Liver (tissue), 9 donors: Measurements from ENCODE around the gene NFATC4. TPM values are rescaled to one million over a fixed set of nuclear protein-coding genes. Genes with fewer than 3 reads are reported as not detected.

Experiments
- DNase-seq: peaks from one replicate; pipeline ENCODE4 v3.0.0-alpha.2; 2017; ENCODE audit warnings: low spot score
- H3K27ac ChIP-seq, 2 donors: one replicate each; pipeline ENCODE4 v1.7.0; 2013; ENCODE audit warnings: inconsistent platforms in 2 of 2, low read length in 2 of 2, control low read depth in 1 of 2, low read depth in 1 of 2, mild to moderate bottlenecking in 1 of 2
- H3K27me3 ChIP-seq, 4 donors: one replicate each; pipeline versions ENCODE4 v1.6.1 to v1.7.0; 2013; ENCODE audit warnings: low read length in 3 of 4, inconsistent platforms in 1 of 4, mild to moderate bottlenecking in 1 of 4, moderate library complexity in 1 of 4; ENCODE audit not compliant: control insufficient read depth in 4 of 4, insufficient read depth in 4 of 4
- H3K36me3 ChIP-seq, 4 donors: one replicate each; pipeline versions ENCODE4 v1.6.1 to v1.7.0; 2013; ENCODE audit warnings: low read length in 3 of 4, mild to moderate bottlenecking in 3 of 4, low read depth in 1 of 4, moderate library complexity in 1 of 4; ENCODE audit not compliant: control insufficient read depth in 4 of 4, insufficient read depth in 3 of 4
- H3K4me1 ChIP-seq, 4 donors: one replicate each; pipeline versions ENCODE4 v1.6.1 to v1.7.0; 2013; ENCODE audit warnings: low read length in 3 of 4, mild to moderate bottlenecking in 3 of 4, moderate library complexity in 1 of 4; ENCODE audit not compliant: control insufficient read depth in 4 of 4, insufficient read depth in 4 of 4
- H3K4me3 ChIP-seq, 3 donors: one replicate each; pipeline versions ENCODE4 v1.6.1 to v1.7.0; 2013; ENCODE audit warnings: low read length in 3 of 3, control low read depth in 1 of 3, low read depth in 1 of 3, mild to moderate bottlenecking in 1 of 3
- H3K9ac ChIP-seq, 2 donors: one replicate each; pipeline ENCODE4 v1.7.0; 2013; ENCODE audit warnings: low read length in 2 of 2, mild to moderate bottlenecking in 2 of 2, moderate library complexity in 2 of 2, control low read depth in 1 of 2, low read depth in 1 of 2
- H3K9me3 ChIP-seq, 4 donors: one replicate each; pipeline versions ENCODE4 v1.6.1 to v1.7.0; 2013; ENCODE audit warnings: low read length in 3 of 4; ENCODE audit not compliant: control insufficient read depth in 4 of 4
- EGR1 ChIP-seq, 2 donors: IDR thresholded peaks; 2 replicates each; pipeline ENCODE4 v1.6.1; 2016 to 2018; ENCODE audit warnings: antibody characterized with exemption in 2 of 2, low read depth in 2 of 2
- FOXA1 ChIP-seq: IDR thresholded peaks from 2 replicates; pipeline ENCODE4 v1.6.1; 2016; ENCODE audit warnings: antibody characterized with exemption
- FOXA2 ChIP-seq: IDR thresholded peaks from 2 replicates; pipeline ENCODE4 v1.6.1; 2016; ENCODE audit warnings: antibody characterized with exemption
- GABPA ChIP-seq, 2 donors: IDR thresholded peaks in 1 of 2; conservative IDR thresholded peaks in 1 of 2; 2 replicates each; pipeline ENCODE4 v1.6.1; 2016; ENCODE audit warnings: antibody characterized with exemption in 2 of 2, mild to moderate bottlenecking in 1 of 2, moderate library complexity in 1 of 2
- HNF4A ChIP-seq, 2 donors: conservative IDR thresholded peaks; 2 replicates each; pipeline ENCODE4 v1.6.1; 2016; ENCODE audit warnings: antibody characterized with exemption in 2 of 2, mild to moderate bottlenecking in 2 of 2
- HNF4G ChIP-seq: IDR thresholded peaks from 2 replicates; pipeline ENCODE4 v1.6.1; 2016; ENCODE audit warnings: antibody characterized with exemption
- JUND ChIP-seq, 2 donors: IDR thresholded peaks; 2 replicates each; pipeline ENCODE4 v1.6.1; 2016; ENCODE audit warnings: antibody characterized with exemption in 2 of 2
- NR2F2 ChIP-seq: IDR thresholded peaks from 2 replicates; pipeline ENCODE4 v1.6.1; 2016; ENCODE audit warnings: antibody characterized with exemption
- RAD21 ChIP-seq, 2 donors: IDR thresholded peaks; 2 replicates each; pipeline ENCODE4 v1.6.1; 2016; ENCODE audit warnings: antibody characterized with exemption in 2 of 2, mild to moderate bottlenecking in 2 of 2
- RXRA ChIP-seq, 2 donors: IDR thresholded peaks; 2 replicates each; pipeline ENCODE4 v1.6.1; 2017 to 2018; ENCODE audit warnings: antibody characterized with exemption in 2 of 2, mild to moderate bottlenecking in 1 of 2
- SP1 ChIP-seq: IDR thresholded peaks from 2 replicates; pipeline ENCODE4 v1.6.1; 2018; ENCODE audit warnings: antibody characterized with exemption, mild to moderate bottlenecking
- TAF1 ChIP-seq: conservative IDR thresholded peaks from 2 replicates; pipeline ENCODE4 v1.6.1; 2016; ENCODE audit warnings: antibody characterized with exemption, mild to moderate bottlenecking
- YY1 ChIP-seq: IDR thresholded peaks from 2 replicates; pipeline ENCODE4 v1.6.1; 2016; ENCODE audit warnings: antibody characterized with exemption, mild to moderate bottlenecking
- WGBS: extraction: QIAGEN DNeasy Blood & Tissue Kit; methylation state at CpG from one replicate; pipeline ENCODE4 v1.1.7; 2013; 5-methylcytosine and 5-hydroxymethylcytosine counted together
- polyA plus RNA-seq, 2 donors: library from polyadenylated mRNA; stranded (reverse) in 1 of 2; unstranded in 1 of 2; fragments of 200-250 nt in 1 of 2; fragments of >200 nt in 1 of 2; fragmentation: Nextera tagmentation in 1 of 2; extraction: Ambion mirVana in 1 of 2; gene quantifications; one replicate each; pipeline versions ENCODE4 v1.2.1 to v1.2.3, GENCODE V29; 2013 to 2015
- total RNA-seq, 2 donors: library from RNA; depleted of rRNA; stranded (reverse); fragments of >200 nt; gene quantifications; one replicate each; pipeline ENCODE4 v1.2.3, GENCODE V29; 2014
- TF ChIP-seq, protein P1 (sequence below): fragments of 150-350 bp; IDR thresholded peaks from 2 replicates; pipeline ENCODE4 v1.5.1; 2017; ENCODE audit warnings: improper control_type of control experiment, low read depth, low read length; ENCODE audit not compliant: missing input control
- TF ChIP-seq, protein P2 (sequence below): IDR thresholded peaks from 2 replicates; pipeline ENCODE4 v1.6.1; 2016; ENCODE audit warnings: antibody characterized with exemption
- TF ChIP-seq, protein P3 (sequence below): IDR thresholded peaks from 2 replicates; pipeline ENCODE4 v1.6.1; 2016; ENCODE audit warnings: antibody characterized with exemption, mild to moderate bottlenecking
- TF ChIP-seq, protein P4 (sequence below): IDR thresholded peaks from 2 replicates; pipeline ENCODE4 v1.6.1; 2016; ENCODE audit warnings: antibody characterized with exemption
- TF ChIP-seq, protein P5 (sequence below): IDR thresholded peaks from 2 replicates; pipeline ENCODE4 v1.6.1; 2016; ENCODE audit warnings: antibody characterized with exemption
- donor health status: healthy.
- donor health status: healthy.
- donor health status: healthy.
- donor health status: healthy.
- donor health status: healthy.

NFATC4 gene
- total and polyA plus RNA-seq, 4 donors: 1.0 to 3.6 (median 1.8) TPM

DNA sequence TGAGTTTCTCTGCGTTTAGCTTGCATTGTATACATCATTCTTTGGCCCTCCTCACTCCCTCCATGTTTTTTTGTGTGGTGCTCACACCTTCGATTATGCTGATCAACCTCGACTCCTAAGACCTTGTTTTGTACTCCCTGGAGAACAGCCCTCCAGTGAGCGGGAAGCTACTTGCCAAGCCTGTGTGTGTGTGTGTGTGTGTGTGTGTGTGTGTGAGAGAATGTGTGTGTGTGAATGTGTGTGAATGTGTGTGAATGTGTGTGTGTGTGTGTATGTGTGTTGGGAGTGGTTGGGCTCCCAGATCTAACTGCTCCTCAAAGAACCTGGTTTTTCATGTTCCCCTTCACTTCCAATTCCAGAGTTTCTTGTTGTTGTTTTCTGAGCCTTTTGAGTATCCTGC lies 36.8 kb downstream of the NFATC4 start:
- Histone ChIP-seq H3K9me3 (no peaks in the 10 kb centered on the region), H3K4me1 (peaks cover 0 to 31% (median 22%) of the 10 kb centered on the region in 4 donors), H3K27ac (no peak overlapping the region), H3K36me3 (peaks cover 0 to 4% (median 0%) of the 10 kb centered on the region in 4 donors), H3K9ac (no peak overlapping the region), H3K27me3 (no peaks in the 10 kb centered on the region), H3K4me3 (no peak overlapping the region)
- DNase-seq: no peak
- 85% methylated on average over 4 of the region's 4 CpGs for WGBS
- TF ChIP-seq HNF4G (no peak), FOXA1 (no peak), FOXA2 (no peak)
- TF ChIP-seq, protein P1, sequence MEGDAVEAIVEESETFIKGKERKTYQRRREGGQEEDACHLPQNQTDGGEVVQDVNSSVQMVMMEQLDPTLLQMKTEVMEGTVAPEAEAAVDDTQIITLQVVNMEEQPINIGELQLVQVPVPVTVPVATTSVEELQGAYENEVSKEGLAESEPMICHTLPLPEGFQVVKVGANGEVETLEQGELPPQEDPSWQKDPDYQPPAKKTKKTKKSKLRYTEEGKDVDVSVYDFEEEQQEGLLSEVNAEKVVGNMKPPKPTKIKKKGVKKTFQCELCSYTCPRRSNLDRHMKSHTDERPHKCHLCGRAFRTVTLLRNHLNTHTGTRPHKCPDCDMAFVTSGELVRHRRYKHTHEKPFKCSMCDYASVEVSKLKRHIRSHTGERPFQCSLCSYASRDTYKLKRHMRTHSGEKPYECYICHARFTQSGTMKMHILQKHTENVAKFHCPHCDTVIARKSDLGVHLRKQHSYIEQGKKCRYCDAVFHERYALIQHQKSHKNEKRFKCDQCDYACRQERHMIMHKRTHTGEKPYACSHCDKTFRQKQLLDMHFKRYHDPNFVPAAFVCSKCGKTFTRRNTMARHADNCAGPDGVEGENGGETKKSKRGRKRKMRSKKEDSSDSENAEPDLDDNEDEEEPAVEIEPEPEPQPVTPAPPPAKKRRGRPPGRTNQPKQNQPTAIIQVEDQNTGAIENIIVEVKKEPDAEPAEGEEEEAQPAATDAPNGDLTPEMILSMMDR: no peak
- TF ChIP-seq, protein P2, sequence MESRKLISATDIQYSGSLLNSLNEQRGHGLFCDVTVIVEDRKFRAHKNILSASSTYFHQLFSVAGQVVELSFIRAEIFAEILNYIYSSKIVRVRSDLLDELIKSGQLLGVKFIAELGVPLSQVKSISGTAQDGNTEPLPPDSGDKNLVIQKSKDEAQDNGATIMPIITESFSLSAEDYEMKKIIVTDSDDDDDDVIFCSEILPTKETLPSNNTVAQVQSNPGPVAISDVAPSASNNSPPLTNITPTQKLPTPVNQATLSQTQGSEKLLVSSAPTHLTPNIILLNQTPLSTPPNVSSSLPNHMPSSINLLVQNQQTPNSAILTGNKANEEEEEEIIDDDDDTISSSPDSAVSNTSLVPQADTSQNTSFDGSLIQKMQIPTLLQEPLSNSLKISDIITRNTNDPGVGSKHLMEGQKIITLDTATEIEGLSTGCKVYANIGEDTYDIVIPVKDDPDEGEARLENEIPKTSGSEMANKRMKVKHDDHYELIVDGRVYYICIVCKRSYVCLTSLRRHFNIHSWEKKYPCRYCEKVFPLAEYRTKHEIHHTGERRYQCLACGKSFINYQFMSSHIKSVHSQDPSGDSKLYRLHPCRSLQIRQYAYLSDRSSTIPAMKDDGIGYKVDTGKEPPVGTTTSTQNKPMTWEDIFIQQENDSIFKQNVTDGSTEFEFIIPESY: no peak

DNA sequence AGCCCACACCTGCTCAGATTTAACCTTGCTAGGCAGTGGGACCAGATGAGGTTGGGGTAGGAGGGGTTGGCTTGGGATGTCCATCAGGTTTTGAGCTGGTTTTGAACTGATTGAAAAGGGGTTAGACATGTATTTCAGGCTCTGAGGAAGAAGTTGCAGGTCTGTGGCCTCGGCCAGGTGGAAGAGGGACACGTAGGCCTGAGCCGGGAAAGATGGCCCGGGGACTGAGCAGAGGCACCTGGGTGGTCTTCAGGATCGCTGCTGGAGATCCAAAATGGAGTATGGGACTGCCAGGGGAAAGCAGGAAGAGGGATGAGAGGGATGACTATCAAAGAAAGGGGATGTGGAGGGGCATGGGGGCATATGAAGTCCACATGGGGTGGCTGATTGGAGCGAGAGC lies 38.4 kb downstream of the NFATC4 start:
- Histone ChIP-seq H3K27ac (no peak overlapping the region), H3K9me3 (no peaks in the 10 kb centered on the region), H3K36me3 (peaks cover 0 to 4% (median 0%) of the 10 kb centered on the region in 4 donors), H3K4me3 (no peak overlapping the region), H3K4me1 (peaks cover 0 to 22% (median 13%) of the 10 kb centered on the region in 4 donors), H3K27me3 (no peaks in the 10 kb centered on the region), H3K9ac (no peak overlapping the region)
- TF ChIP-seq EGR1 (IDR thresholded peaks at IDR 0.05; ENCODE audit: low read depth in 2 of 2): no peak
- no peak for TF ChIP-seq TAF1
- TF ChIP-seq, protein P3, sequence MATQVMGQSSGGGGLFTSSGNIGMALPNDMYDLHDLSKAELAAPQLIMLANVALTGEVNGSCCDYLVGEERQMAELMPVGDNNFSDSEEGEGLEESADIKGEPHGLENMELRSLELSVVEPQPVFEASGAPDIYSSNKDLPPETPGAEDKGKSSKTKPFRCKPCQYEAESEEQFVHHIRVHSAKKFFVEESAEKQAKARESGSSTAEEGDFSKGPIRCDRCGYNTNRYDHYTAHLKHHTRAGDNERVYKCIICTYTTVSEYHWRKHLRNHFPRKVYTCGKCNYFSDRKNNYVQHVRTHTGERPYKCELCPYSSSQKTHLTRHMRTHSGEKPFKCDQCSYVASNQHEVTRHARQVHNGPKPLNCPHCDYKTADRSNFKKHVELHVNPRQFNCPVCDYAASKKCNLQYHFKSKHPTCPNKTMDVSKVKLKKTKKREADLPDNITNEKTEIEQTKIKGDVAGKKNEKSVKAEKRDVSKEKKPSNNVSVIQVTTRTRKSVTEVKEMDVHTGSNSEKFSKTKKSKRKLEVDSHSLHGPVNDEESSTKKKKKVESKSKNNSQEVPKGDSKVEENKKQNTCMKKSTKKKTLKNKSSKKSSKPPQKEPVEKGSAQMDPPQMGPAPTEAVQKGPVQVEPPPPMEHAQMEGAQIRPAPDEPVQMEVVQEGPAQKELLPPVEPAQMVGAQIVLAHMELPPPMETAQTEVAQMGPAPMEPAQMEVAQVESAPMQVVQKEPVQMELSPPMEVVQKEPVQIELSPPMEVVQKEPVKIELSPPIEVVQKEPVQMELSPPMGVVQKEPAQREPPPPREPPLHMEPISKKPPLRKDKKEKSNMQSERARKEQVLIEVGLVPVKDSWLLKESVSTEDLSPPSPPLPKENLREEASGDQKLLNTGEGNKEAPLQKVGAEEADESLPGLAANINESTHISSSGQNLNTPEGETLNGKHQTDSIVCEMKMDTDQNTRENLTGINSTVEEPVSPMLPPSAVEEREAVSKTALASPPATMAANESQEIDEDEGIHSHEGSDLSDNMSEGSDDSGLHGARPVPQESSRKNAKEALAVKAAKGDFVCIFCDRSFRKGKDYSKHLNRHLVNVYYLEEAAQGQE: no peak
- TF ChIP-seq HNF4A (conservative IDR thresholded peaks at IDR 0.05): no peak
- TF ChIP-seq, protein P4, sequence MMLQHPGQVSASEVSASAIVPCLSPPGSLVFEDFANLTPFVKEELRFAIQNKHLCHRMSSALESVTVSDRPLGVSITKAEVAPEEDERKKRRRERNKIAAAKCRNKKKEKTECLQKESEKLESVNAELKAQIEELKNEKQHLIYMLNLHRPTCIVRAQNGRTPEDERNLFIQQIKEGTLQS: no peak
- TF ChIP-seq FOXA2: no peak
- TF ChIP-seq RAD21 (IDR thresholded peaks at IDR 0.05): no peak
- no peak for TF ChIP-seq FOXA1
- TF ChIP-seq NR2F2: no peak
- TF ChIP-seq, protein P2: no peak
- no peak for TF ChIP-seq SP1
- TF ChIP-seq, protein P5, sequence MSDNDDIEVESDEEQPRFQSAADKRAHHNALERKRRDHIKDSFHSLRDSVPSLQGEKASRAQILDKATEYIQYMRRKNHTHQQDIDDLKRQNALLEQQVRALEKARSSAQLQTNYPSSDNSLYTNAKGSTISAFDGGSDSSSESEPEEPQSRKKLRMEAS: no peak
- no peak for TF ChIP-seq GABPA (IDR thresholded peaks at IDR 0.05 in 1 of 2, conservative IDR thresholded peaks at IDR 0.05 in 1 of 2)
- TF ChIP-seq, protein P1: no peak
- TF ChIP-seq RXRA (IDR thresholded peaks at IDR 0.05): no peak
- no peak for TF ChIP-seq HNF4G
- no peak for TF ChIP-seq YY1
- no peak for TF ChIP-seq JUND (IDR thresholded peaks at IDR 0.05)
- DNase-seq: no peak
- WGBS: 93% methylated on average over 6 of the region's 6 CpGs
